Natural killer cell (primary cell): ENCODE results near the gene TTC16. TPM values are rescaled to one million over a fixed set of nuclear protein-coding genes. Genes with fewer than 3 reads are reported as not detected.

Source experiments
- ATAC-seq, 3 donors: fragments of 150-1000 bp in 2 of 3; fragments of 200-7000 bp in 1 of 3; cut with Tn5 transposase; 1 replicate in 1 of 3; 2 replicates in 2 of 3; pipeline ENCODE4 v1.10.0; 2021; ENCODE audit warnings: mild to moderate bottlenecking in 2 of 3, moderate library complexity in 2 of 3
- DNase-seq, 2 donors: peaks; one replicate each; pipeline versions ENCODE4 v3.0.0 to v3.0.0-alpha.2; 2013 to 2021; ENCODE audit warnings: mixed read lengths in 1 of 2
- H3K27ac ChIP-seq: one replicate; pipeline ENCODE4 v1.5.1; 2013; ENCODE audit warnings: mild to moderate bottlenecking, low read length
- H3K27me3 ChIP-seq: one replicate; pipeline ENCODE4 v1.6.1; 2013; ENCODE audit warnings: low read length; ENCODE audit not compliant: control insufficient read depth, insufficient read depth
- H3K36me3 ChIP-seq: one replicate; pipeline ENCODE4 v1.6.1; 2013; ENCODE audit warnings: low read length; ENCODE audit not compliant: control insufficient read depth, insufficient read depth
- H3K4me1 ChIP-seq: one replicate; pipeline ENCODE4 v1.6.1; 2013; ENCODE audit warnings: low read length; ENCODE audit not compliant: control insufficient read depth, insufficient read depth
- H3K4me3 ChIP-seq: one replicate; pipeline ENCODE4 v1.5.1; 2013; ENCODE audit warnings: low read length
- H3K9me3 ChIP-seq: one replicate; pipeline ENCODE4 v1.6.1; 2013; ENCODE audit warnings: low read length; ENCODE audit not compliant: control insufficient read depth, insufficient read depth
- H3K27ac Mint-ChIP-seq, 2 donors: one replicate each; pipeline ENCODE4 v1.8.0; 2022; ENCODE audit warnings: mild to moderate bottlenecking in 2 of 2, mixed read lengths in 2 of 2, moderate library complexity in 1 of 2
- H3K27me3 Mint-ChIP-seq, 2 donors: one replicate each; pipeline ENCODE4 v1.8.0; 2022; ENCODE audit warnings: low read depth in 2 of 2, mixed read lengths in 2 of 2
- H3K36me3 Mint-ChIP-seq: one replicate; pipeline ENCODE4 v1.8.0; 2022; ENCODE audit warnings: mixed read lengths
- H3K4me1 Mint-ChIP-seq, 2 donors: one replicate each; pipeline ENCODE4 v1.8.0; 2022; ENCODE audit warnings: mixed read lengths in 2 of 2
- H3K4me3 Mint-ChIP-seq: one replicate; pipeline ENCODE4 v1.8.0; 2022; ENCODE audit warnings: mild to moderate bottlenecking, moderate library complexity, mixed read lengths
- H3K9me3 Mint-ChIP-seq, 2 donors: one replicate each; pipeline ENCODE4 v1.8.0; 2022; ENCODE audit warnings: mixed read lengths in 2 of 2
- WGBS: methylation state at CpG from one replicate; pipeline ENCODE4 v1.1.7; 2013; ENCODE audit warnings: missing lambda C conversion rate; ENCODE audit not compliant: insufficient coverage; 5-methylcytosine and 5-hydroxymethylcytosine counted together
- intact Hi-C: fragments of 100-400 bp; cut with micrococcal nuclease; formaldehyde crosslinking; loops from one replicate; pipeline ENCODE4 v1.14.2; 2022
- total RNA-seq, 4 donors: library from RNA; stranded (reverse); fragments of 120-200 nt in 1 of 4; gene quantifications; one replicate each; pipeline versions ENCODE4 v1.2.3 to v1.2.4, GENCODE V29; 2013 to 2022
- TF ChIP-seq, protein P1 (sequence below): fragments of 200-600 bp; IDR thresholded peaks from one replicate; pipeline ENCODE4 v1.8.0; 2022; ENCODE audit warnings: antibody characterized with exemption

Gene TTC16
- total RNA-seq, 3 donors from 2014 or later (not counting 1 experiment from before 2014, with no cell fraction given) = 15.5 to 23.0 (median 21.5) TPM

DNA sequence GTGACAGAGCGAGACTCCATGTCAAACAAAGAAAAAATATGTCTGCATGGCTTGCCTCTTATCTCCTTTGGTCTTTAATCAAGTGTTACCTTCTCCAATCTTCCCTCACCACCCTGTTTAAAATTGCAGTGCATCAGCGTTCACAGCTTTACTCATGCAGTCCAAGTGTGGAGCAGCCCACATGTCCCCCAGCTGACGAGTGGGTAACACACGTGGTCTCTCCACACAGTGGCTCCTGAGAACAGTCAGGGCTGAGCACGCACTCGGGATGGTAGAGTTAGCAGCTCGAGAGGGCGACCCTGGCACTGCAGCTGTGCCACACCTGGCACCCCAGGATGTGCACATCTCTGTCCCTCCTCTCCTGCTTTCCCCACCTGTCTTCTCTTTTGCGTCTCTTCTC lies 35.0 kb upstream of the TTC16 start:
- Mint-ChIP-seq H3K27me3 (no peaks in the 10 kb centered on the region), H3K36me3 (no peaks in the 10 kb centered on the region), H3K4me1 (no peaks in the 10 kb centered on the region), H3K27ac (no peak overlapping the region), H3K9me3 (no peaks in the 10 kb centered on the region), H3K4me3 (no peak overlapping the region)
- WGBS = 81% methylated on average over 9 of the region's 9 CpGs
- H3K27me3 ChIP-seq = no peaks in the 10 kb centered on the region
- DNase-seq = no peak
- intact Hi-C loops = no loop called here
- H3K4me3 ChIP-seq = no peak overlapping the region
- H3K27ac ChIP-seq = no peak overlapping the region
- no peaks in the 10 kb centered on the region for H3K4me1 ChIP-seq
- TF ChIP-seq, protein P1, sequence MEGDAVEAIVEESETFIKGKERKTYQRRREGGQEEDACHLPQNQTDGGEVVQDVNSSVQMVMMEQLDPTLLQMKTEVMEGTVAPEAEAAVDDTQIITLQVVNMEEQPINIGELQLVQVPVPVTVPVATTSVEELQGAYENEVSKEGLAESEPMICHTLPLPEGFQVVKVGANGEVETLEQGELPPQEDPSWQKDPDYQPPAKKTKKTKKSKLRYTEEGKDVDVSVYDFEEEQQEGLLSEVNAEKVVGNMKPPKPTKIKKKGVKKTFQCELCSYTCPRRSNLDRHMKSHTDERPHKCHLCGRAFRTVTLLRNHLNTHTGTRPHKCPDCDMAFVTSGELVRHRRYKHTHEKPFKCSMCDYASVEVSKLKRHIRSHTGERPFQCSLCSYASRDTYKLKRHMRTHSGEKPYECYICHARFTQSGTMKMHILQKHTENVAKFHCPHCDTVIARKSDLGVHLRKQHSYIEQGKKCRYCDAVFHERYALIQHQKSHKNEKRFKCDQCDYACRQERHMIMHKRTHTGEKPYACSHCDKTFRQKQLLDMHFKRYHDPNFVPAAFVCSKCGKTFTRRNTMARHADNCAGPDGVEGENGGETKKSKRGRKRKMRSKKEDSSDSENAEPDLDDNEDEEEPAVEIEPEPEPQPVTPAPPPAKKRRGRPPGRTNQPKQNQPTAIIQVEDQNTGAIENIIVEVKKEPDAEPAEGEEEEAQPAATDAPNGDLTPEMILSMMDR = no peak
- H3K36me3 ChIP-seq = no peaks in the 10 kb centered on the region
- no peaks in the 10 kb centered on the region for H3K9me3 ChIP-seq
- ATAC-seq = no peak

GRCh38 chr9:127682351-127683136 lies 33.3 kb upstream of the TTC16 start:
- no peaks in the 10 kb centered on the region for H3K4me1 Mint-ChIP-seq
- no peak overlapping the region for H3K27ac Mint-ChIP-seq
- no peak overlapping the region for H3K4me3 Mint-ChIP-seq
- TF ChIP-seq, protein P1 = no peak
- H3K9me3 Mint-ChIP-seq = no peaks in the 10 kb centered on the region
- Histone ChIP-seq H3K4me1 (no peaks in the 10 kb centered on the region), H3K4me3 (no peak overlapping the region), H3K27me3 (no peaks in the 10 kb centered on the region), H3K36me3 (no peaks in the 10 kb centered on the region), H3K9me3 (no peaks in the 10 kb centered on the region), H3K27ac (no peak overlapping the region)
- no peaks in the 10 kb centered on the region for H3K36me3 Mint-ChIP-seq
- no peak for DNase-seq
- no peaks in the 10 kb centered on the region for H3K27me3 Mint-ChIP-seq
- 95% methylated on average over 22 of the region's 23 CpGs for WGBS
- intact Hi-C loops = no loop called here
- no peak for ATAC-seq

- ATAC-seq = no peak
- no peak overlapping the region for H3K27ac ChIP-seq
- H3K4me1 ChIP-seq = no peaks in the 10 kb centered on the region
- intact Hi-C loops = no loop called here
- H3K4me3 ChIP-seq = no peak overlapping the region
- H3K27me3 ChIP-seq = no peaks in the 10 kb centered on the region
- H3K27ac Mint-ChIP-seq = no peak overlapping the region
- no peak for DNase-seq
- H3K27me3 Mint-ChIP-seq = no peaks in the 10 kb centered on the region
- H3K36me3 ChIP-seq = no peaks in the 10 kb centered on the region
- no peaks in the 10 kb centered on the region for H3K9me3 ChIP-seq
- H3K4me3 Mint-ChIP-seq = no peak overlapping the region
- no peaks in the 10 kb centered on the region for H3K9me3 Mint-ChIP-seq
- 89% methylated on average over 5 of the region's 5 CpGs for WGBS
- no peaks in the 10 kb centered on the region for H3K4me1 Mint-ChIP-seq
- TF ChIP-seq, protein P1 = no peak
- H3K36me3 Mint-ChIP-seq = no peaks in the 10 kb centered on the region
Measured at GRCh38 chr9:127683723-127684122, 32.2 kb upstream of the TTC16 start.

- no peaks in the 10 kb centered on the region for H3K4me1 ChIP-seq
- intact Hi-C loops = no loop called here
- H3K9me3 ChIP-seq = no peaks in the 10 kb centered on the region
- ATAC-seq = no peak
- no peaks in the 10 kb centered on the region for H3K27me3 ChIP-seq
- Mint-ChIP-seq H3K27me3 (no peaks in the 10 kb centered on the region), H3K4me1 (no peaks in the 10 kb centered on the region), H3K4me3 (no peak overlapping the region), H3K27ac (no peak overlapping the region), H3K9me3 (no peaks in the 10 kb centered on the region), H3K36me3 (no peaks in the 10 kb centered on the region)
- TF ChIP-seq, protein P1 = no peak
- no peaks in the 10 kb centered on the region for H3K36me3 ChIP-seq
- no peak for DNase-seq
- H3K4me3 ChIP-seq = no peak overlapping the region
- 90% methylated on average over 4 of the region's 4 CpGs for WGBS
- H3K27ac ChIP-seq = no peak overlapping the region
Measured at GRCh38 chr9:127684576-127684975, 31.3 kb upstream of the TTC16 start.
